ENCODE results near the gene SMARCD3.

- no peak for TF ChIP-seq CTCF (IDR thresholded peaks at IDR 0.05; ENCODE audit: low read depth, low read length)
- TF ChIP-seq EZH2phosphoT487 (IDR thresholded peaks at IDR 0.05; ENCODE audit: low read depth), result peak; percentile 64; the same call in 1 of the 2 replicates
Observed at GRCh38 chr7:151189038-151189437, 59.5 kb downstream of the SMARCD3 start.

Data from OCI-LY3 (cell line).